Hepatocyte (in vitro differentiated cells): ENCODE results near the gene FLOT1.

ENCODE experiments used
- CTCF ChIP-seq: fragments of 200-600 bp; sonication (generic); IDR thresholded peaks from 2 replicates; pipeline ENCODE4 v1.5.1; 2016; ENCODE audit warnings: antibody characterized with exemption, mild to moderate bottlenecking; ENCODE audit not compliant: poor library complexity
- EZH2 ChIP-seq: fragments of 200-600 bp; sonication (generic); IDR thresholded peaks from 2 replicates; pipeline ENCODE4 v1.6.1; 2016; ENCODE audit warnings: antibody characterized with exemption, mild to moderate bottlenecking, borderline replicate concordance

DNA sequence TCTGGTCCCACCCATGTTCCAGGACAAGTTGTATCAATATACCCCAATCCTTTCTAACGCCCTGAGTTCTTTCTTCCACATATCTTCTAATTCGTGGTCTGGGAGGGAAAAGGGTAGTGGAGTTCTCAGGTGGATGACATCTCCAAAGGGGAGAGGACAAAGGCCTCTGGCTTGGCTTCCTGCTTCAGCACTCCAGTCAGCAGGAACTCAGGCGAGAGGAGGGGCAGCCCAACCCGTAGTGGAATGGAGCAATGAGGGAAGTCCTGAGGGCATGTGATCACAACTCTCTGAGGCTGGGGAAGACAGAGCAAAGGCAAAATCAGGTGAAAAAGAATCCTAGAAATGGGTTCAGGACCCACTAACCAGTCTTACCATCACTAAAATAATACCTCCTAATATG is 42.1 kb downstream of the FLOT1 start:
- TF ChIP-seq EZH2, result no peak
- TF ChIP-seq CTCF, result no peak
